CD8-positive, alpha-beta memory T cell (primary cell): ENCODE measurements around the gene CBARP. TPM values are rescaled to one million over a fixed set of nuclear protein-coding genes. Genes with fewer than 3 reads are reported as not detected.

ENCODE experiments used
- CTCF ChIA-PET: fragments of 350-600 bp; sonication (Branson Sonifier 250); formaldehyde crosslinking; loops from one replicate; lab custom pipeline; 2021; ENCODE audit warnings: antibody characterized with exemption; lab: Charles Lee
- POLR2A ChIA-PET: fragments of 350-600 bp; sonication (Branson Sonifier 250); formaldehyde crosslinking; loops from one replicate; lab custom pipeline; 2021; ENCODE audit warnings: antibody characterized with exemption; lab: Charles Lee
- DNase-seq, 5 donors: peaks; one replicate each; pipeline versions ENCODE4 v3.0.0 to v3.0.0-alpha.2; 2020 to 2022; ENCODE audit warnings: mixed read lengths in 1 of 5
- H3K27ac ChIP-seq: one replicate; pipeline ENCODE4 v1.7.0; 2013; ENCODE audit warnings: low read depth, mild to moderate bottlenecking, low read length, moderate library complexity
- H3K27me3 ChIP-seq: 2 replicates; pipeline ENCODE4 v1.7.0; 2013; ENCODE audit warnings: low read length, mild to moderate bottlenecking; ENCODE audit not compliant: insufficient read depth, poor library complexity, severe bottlenecking
- H3K36me3 ChIP-seq: 2 replicates; pipeline ENCODE4 v1.7.0; 2013; ENCODE audit warnings: mild to moderate bottlenecking, low read length, moderate library complexity; ENCODE audit not compliant: insufficient read depth
- H3K4me1 ChIP-seq: 2 replicates; pipeline ENCODE4 v1.7.0; 2013; ENCODE audit warnings: mild to moderate bottlenecking, low read length, moderate library complexity; ENCODE audit not compliant: insufficient read depth
- H3K4me3 ChIP-seq: 2 replicates; pipeline ENCODE4 v1.7.0; 2013; ENCODE audit warnings: mild to moderate bottlenecking, low read length
- H3K9me3 ChIP-seq: 2 replicates; pipeline ENCODE4 v1.7.0; 2013; ENCODE audit warnings: mild to moderate bottlenecking, low read length
- H3K27ac Mint-ChIP-seq, 8 donors: one replicate each; pipeline ENCODE4 v1.8.0; 2020 to 2021; ENCODE audit warnings: mixed read lengths in 8 of 8, mild to moderate bottlenecking in 6 of 8, inconsistent platforms in 3 of 8, moderate library complexity in 3 of 8
- H3K27me3 Mint-ChIP-seq, 2 donors: one replicate each; pipeline ENCODE4 v1.8.0; 2020 to 2021; ENCODE audit warnings: mixed read lengths in 2 of 2, mild to moderate bottlenecking in 1 of 2, moderate library complexity in 1 of 2
- H3K36me3 Mint-ChIP-seq, 3 donors: one replicate each; pipeline ENCODE4 v1.8.0; 2020 to 2021; ENCODE audit warnings: mixed read lengths in 3 of 3, inconsistent platforms in 1 of 3, mild to moderate bottlenecking in 1 of 3
- H3K4me1 Mint-ChIP-seq, 3 donors: one replicate each; pipeline ENCODE4 v1.8.0; 2020 to 2021; ENCODE audit warnings: mixed read lengths in 3 of 3, inconsistent platforms in 1 of 3, mild to moderate bottlenecking in 1 of 3
- H3K4me3 Mint-ChIP-seq, 7 donors: one replicate each; pipeline ENCODE4 v1.8.0; 2020 to 2021; ENCODE audit warnings: mixed read lengths in 7 of 7, mild to moderate bottlenecking in 6 of 7, moderate library complexity in 4 of 7, inconsistent platforms in 2 of 7
- H3K9me3 Mint-ChIP-seq, 5 donors: one replicate each; pipeline ENCODE4 v1.8.0; 2020 to 2022; ENCODE audit warnings: mixed read lengths in 5 of 5, mild to moderate bottlenecking in 3 of 5, moderate library complexity in 2 of 5, inconsistent platforms in 1 of 5
- polyA plus RNA-seq: library from polyadenylated mRNA; unstranded; fragments of 300-500 nt; fragmentation: Illumina TruSeq; gene quantifications from one replicate; pipeline ENCODE4 v1.2.3, GENCODE V29; 2021
- total RNA-seq, 2 experiments: library from RNA; stranded (reverse); gene quantifications; one replicate each; pipeline ENCODE4 v1.2.3, GENCODE V29; 2021

The CBARP gene
- total and polyA plus RNA-seq, 3 experiments from 2014 or later: 0.22 to 0.80 TPM; not detected in 1

- Mint-ChIP-seq H3K4me3 (no peak overlapping the region), H3K36me3 (peaks cover 0 to 15% (median 0%) of the 10 kb centered on the region in 3 donors), H3K27me3 (no peaks in the 10 kb centered on the region), H3K27ac (no peak overlapping the region), H3K4me1 (peaks cover 0 to 3% (median 1%) of the 10 kb centered on the region in 3 donors), H3K9me3 (no peaks in the 10 kb centered on the region)
- ChIA-PET CTCF (interaction anchor here (1.6 kb wide), 1 partner anchor 109 kb away, joined by 3 read pairs; no protein-coding TSS in a partner anchor), POLR2A (no interaction called here)
- Histone ChIP-seq H3K36me3 (peaks cover 7% of the 10 kb centered on the region), H3K27ac (no peak overlapping the region), H3K4me3 (no peak overlapping the region), H3K9me3 (no peaks in the 10 kb centered on the region), H3K4me1 (no peaks in the 10 kb centered on the region), H3K27me3 (no peaks in the 10 kb centered on the region)
- no peak for DNase-seq
Measured at GRCh38 chr19:1221904-1222255, 15.9 kb downstream of the CBARP start.

DNA sequence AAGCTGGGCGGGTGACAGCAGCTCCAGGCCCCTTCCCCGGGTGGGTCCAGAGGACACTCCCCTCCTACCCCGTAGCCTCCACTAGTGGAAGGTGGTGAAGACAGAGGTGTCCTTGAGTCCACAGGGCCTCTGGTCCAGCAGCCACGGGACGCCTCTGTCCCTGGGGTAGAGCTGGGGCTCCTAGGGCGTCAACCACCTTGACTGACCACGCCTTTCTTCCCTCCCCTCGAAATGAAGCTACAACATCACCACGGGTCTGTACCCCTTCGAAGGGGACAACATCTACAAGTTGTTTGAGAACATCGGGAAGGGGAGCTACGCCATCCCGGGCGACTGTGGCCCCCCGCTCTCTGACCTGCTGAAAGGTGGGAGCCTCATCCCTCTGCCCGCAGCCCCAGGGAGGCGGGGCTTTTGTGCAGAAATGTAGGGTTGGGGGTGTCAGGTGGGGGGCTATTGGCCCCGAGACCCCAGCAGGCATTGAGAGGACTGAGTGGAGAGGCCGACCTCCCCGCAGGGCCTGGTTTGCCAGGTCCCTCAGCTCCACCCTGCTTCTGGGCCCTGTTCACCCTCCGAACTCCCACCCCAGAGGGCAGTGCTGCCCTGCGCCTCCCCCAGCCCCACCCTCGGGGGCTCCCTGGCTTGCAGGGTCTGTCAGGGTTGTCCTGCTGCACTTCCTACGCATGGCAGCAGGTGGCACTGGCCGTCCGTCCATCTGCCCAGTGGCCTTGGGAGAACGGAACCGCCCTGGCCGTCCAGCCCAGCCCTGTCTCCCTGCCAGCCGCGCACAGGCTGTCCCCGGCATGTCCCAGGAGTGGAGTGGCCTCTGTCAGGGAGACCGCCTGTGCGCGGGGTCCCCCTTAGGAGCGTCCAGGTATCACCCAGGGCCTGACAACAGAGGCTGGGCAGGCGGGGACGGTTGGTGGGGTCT lies 16.6 kb downstream of the CBARP start:
- Mint-ChIP-seq H3K4me3 (no peak overlapping the region), H3K9me3 (no peaks in the 10 kb centered on the region), H3K27me3 (no peaks in the 10 kb centered on the region), H3K36me3 (peaks cover 0 to 19% (median 0%) of the 10 kb centered on the region in 3 donors), H3K27ac (no peak overlapping the region), H3K4me1 (peaks cover 0 to 3% (median 1%) of the 10 kb centered on the region in 3 donors)
- H3K4me1 ChIP-seq: no peaks in the 10 kb centered on the region
- no peaks in the 10 kb centered on the region for H3K9me3 ChIP-seq
- peaks cover 7% of the 10 kb centered on the region for H3K36me3 ChIP-seq
- H3K27me3 ChIP-seq: no peaks in the 10 kb centered on the region
- H3K4me3 ChIP-seq: no peak overlapping the region
- CTCF ChIA-PET: interaction anchor here (1.6 kb wide), 1 partner anchor 109 kb away, joined by 3 read pairs; no protein-coding TSS in a partner anchor
- no peak for DNase-seq
- POLR2A ChIA-PET: interaction anchor here (0.6 kb wide), 1 partner anchor 79 kb away, joined by 3 read pairs; no protein-coding TSS in a partner anchor
- no peak overlapping the region for H3K27ac ChIP-seq

- POLR2A ChIA-PET: interaction anchor here (0.6 kb wide), 1 partner anchor 78 kb away, joined by 3 read pairs; no protein-coding TSS in a partner anchor
- H3K4me1 Mint-ChIP-seq: peaks cover 0 to 7% (median 1%) of the 10 kb centered on the region in 3 donors
- CTCF ChIA-PET: interaction anchor here (1.6 to 1.7 kb wide), 2 partner anchors 26 to 108 kb away, joined by 3 read pairs; no protein-coding TSS in a partner anchor
Measured at GRCh38 chr19:1220477-1220930, 17.3 kb downstream of the CBARP start.

DNA sequence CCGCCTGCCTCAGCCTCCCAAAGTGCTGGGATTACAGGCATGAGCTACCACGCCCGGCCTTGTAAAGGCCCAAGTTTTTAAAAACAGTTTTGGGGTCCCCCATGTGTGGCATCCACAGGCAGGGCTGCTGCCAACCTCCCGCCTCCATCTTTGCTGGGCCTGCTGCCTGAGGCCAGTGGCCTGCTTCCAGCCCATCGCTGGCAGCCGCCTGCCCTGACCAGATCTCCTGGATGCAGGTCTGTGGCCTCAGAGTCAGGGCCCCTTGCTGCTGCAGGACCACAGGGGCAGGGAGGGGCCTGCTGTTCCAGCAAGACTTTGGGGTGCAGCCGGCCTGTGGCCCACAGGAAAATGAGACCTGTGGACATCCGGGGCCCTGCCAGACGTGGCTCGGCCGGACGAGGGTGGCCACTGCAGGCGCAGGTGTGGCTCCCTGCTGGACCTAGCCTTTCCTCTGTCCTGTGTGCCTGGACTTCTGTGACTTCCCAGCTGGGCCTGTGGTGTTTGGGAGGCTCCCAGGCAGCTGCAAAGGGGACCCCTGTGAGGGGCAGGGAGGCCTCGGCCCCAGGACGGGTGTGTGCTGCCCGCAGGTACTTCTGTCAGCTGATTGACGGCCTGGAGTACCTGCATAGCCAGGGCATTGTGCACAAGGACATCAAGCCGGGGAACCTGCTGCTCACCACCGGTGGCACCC lies 17.9 kb downstream of the CBARP start:
- H3K9me3 ChIP-seq: no peaks in the 10 kb centered on the region
- Mint-ChIP-seq H3K36me3 (peaks cover 0 to 23% (median 0%) of the 10 kb centered on the region in 3 donors), H3K4me3 (no peak overlapping the region), H3K9me3 (no peaks in the 10 kb centered on the region), H3K27ac (no peak overlapping the region), H3K4me1 (peaks cover 0 to 7% (median 1%) of the 10 kb centered on the region in 3 donors), H3K27me3 (no peaks in the 10 kb centered on the region)
- POLR2A ChIA-PET: no interaction called here
- no peak for DNase-seq
- H3K27ac ChIP-seq: no peak overlapping the region
- H3K27me3 ChIP-seq: no peaks in the 10 kb centered on the region
- H3K4me1 ChIP-seq: no peaks in the 10 kb centered on the region
- no peak overlapping the region for H3K4me3 ChIP-seq
- CTCF ChIA-PET: interaction anchor here (1.7 kb wide), 1 partner anchor 26 kb away, joined by 3 read pairs; no protein-coding TSS in a partner anchor
- peaks cover 7% of the 10 kb centered on the region for H3K36me3 ChIP-seq

More at GRCh38 chr19:1220477-1220930, 17.3 kb downstream of the CBARP start:
- no peaks in the 10 kb centered on the region for H3K27me3 Mint-ChIP-seq
- H3K9me3 Mint-ChIP-seq: no peaks in the 10 kb centered on the region
- no peak for DNase-seq
- H3K4me3 Mint-ChIP-seq: no peak overlapping the region
- no peak overlapping the region for H3K27ac Mint-ChIP-seq
- Histone ChIP-seq H3K36me3 (peaks cover 7% of the 10 kb centered on the region), H3K27me3 (no peaks in the 10 kb centered on the region), H3K27ac (no peak overlapping the region), H3K4me1 (no peaks in the 10 kb centered on the region), H3K4me3 (no peak overlapping the region), H3K9me3 (no peaks in the 10 kb centered on the region)
- peaks cover 0 to 23% (median 0%) of the 10 kb centered on the region in 3 donors for H3K36me3 Mint-ChIP-seq

GRCh38 chr19:1218751-1219567 lies 18.8 kb downstream of the CBARP start:
- Mint-ChIP-seq H3K27ac (no peak overlapping the region), H3K36me3 (peaks cover 0 to 27% (median 0%) of the 10 kb centered on the region in 3 donors), H3K9me3 (no peaks in the 10 kb centered on the region), H3K4me1 (peaks cover 4 to 12% (median 5%) of the 10 kb centered on the region in 3 donors), H3K27me3 (no peaks in the 10 kb centered on the region), H3K4me3 (no peak overlapping the region)
- no peaks in the 10 kb centered on the region for H3K27me3 ChIP-seq
- H3K9me3 ChIP-seq: no peaks in the 10 kb centered on the region
- peaks cover 7% of the 10 kb centered on the region for H3K36me3 ChIP-seq
- CTCF ChIA-PET: interaction anchor here (1.7 kb wide), 1 partner anchor 25 kb away, joined by 3 read pairs; no protein-coding TSS in a partner anchor
- no peak overlapping the region for H3K27ac ChIP-seq
- POLR2A ChIA-PET: no interaction called here
- H3K4me1 ChIP-seq: peaks cover 6% of the 10 kb centered on the region
- H3K4me3 ChIP-seq: no peak overlapping the region
- no peak for DNase-seq

GRCh38 chr19:1217366-1217765 lies 20.4 kb downstream of the CBARP start:
- no peak overlapping the region for H3K4me3 Mint-ChIP-seq
- H3K9me3 Mint-ChIP-seq: no peaks in the 10 kb centered on the region
- Histone ChIP-seq H3K27ac (no peak overlapping the region), H3K27me3 (no peaks in the 10 kb centered on the region), H3K36me3 (peaks cover 7% of the 10 kb centered on the region), H3K9me3 (no peaks in the 10 kb centered on the region), H3K4me3 (no peak overlapping the region), H3K4me1 (peaks cover 16% of the 10 kb centered on the region)
- CTCF ChIA-PET: interaction anchor here (0.8 to 1.2 kb wide), 2 partner anchors 27 to 83 kb away, joined by 3 read pairs; no protein-coding TSS in a partner anchor
- POLR2A ChIA-PET: interaction anchor here (0.6 kb wide), 1 partner anchor 338 kb away, joined by 3 read pairs; no protein-coding TSS in a partner anchor
- DNase-seq: no peak
- peaks cover 12 to 21% (median 13%) of the 10 kb centered on the region in 3 donors for H3K4me1 Mint-ChIP-seq
- peak overlapping the region in 1 of 8 donors; percentile 47 for H3K27ac Mint-ChIP-seq
- peaks cover 0 to 34% (median 2%) of the 10 kb centered on the region in 3 donors for H3K36me3 Mint-ChIP-seq
- H3K27me3 Mint-ChIP-seq: no peaks in the 10 kb centered on the region

DNA sequence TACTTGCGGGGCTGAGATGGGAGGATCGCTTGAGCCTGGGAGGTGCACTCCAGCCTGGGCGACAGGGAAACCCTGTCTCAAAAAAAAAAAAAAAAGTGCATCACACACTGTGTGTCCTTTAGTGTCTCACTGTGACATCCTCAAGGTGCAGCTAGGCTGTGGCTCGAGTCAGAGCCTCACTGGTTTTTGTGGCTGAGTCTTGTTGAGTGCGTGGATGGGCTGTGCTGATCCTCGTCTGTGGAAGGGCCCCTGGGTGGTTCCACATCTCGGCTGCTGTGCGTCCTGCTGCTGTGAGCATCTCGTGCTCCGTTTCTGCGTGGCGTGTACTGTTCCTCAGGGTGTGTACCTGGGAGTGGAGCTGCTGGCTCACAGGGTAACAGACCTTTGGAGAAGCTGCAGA lies 21.0 kb downstream of the CBARP start:
- Histone ChIP-seq H3K36me3 (peaks cover 7% of the 10 kb centered on the region), H3K27me3 (no peaks in the 10 kb centered on the region), H3K4me1 (peaks cover 18% of the 10 kb centered on the region), H3K9me3 (no peaks in the 10 kb centered on the region), H3K27ac (no peak overlapping the region), H3K4me3 (no peak overlapping the region)
- Mint-ChIP-seq H3K27ac (peak overlapping the region in 2 of 8 donors; percentile 17 to 78), H3K36me3 (peaks cover 0 to 34% (median 2%) of the 10 kb centered on the region in 3 donors), H3K4me3 (no peak overlapping the region), H3K9me3 (no peaks in the 10 kb centered on the region), H3K4me1 (peaks cover 13 to 22% (median 13%) of the 10 kb centered on the region in 3 donors), H3K27me3 (no peaks in the 10 kb centered on the region)
- CTCF ChIA-PET: interaction anchor here (1.2 kb wide), 2 partner anchors 83 to 194 kb away, joined by 3 read pairs; no protein-coding TSS in a partner anchor
- POLR2A ChIA-PET: interaction anchor here (0.6 kb wide), 1 partner anchor 338 kb away, joined by 3 read pairs; no protein-coding TSS in a partner anchor
- no peak for DNase-seq
